HTR-8/SVneo (cell line): ENCODE results near the gene INSYN2A.

Experiments
- DNase-seq: peaks from one replicate; pipeline ENCODE4 v3.0.0; 2011; ENCODE audit warnings: low spot score, mixed read lengths; ENCODE audit not compliant: insufficient read length
- FAIRE-seq: peaks from 2 replicates; lab custom pipeline; 2011; peaks lifted over from hg19 to GRCh38; lab: Jason Lieb, UNC

INSYN2A gene

DNA sequence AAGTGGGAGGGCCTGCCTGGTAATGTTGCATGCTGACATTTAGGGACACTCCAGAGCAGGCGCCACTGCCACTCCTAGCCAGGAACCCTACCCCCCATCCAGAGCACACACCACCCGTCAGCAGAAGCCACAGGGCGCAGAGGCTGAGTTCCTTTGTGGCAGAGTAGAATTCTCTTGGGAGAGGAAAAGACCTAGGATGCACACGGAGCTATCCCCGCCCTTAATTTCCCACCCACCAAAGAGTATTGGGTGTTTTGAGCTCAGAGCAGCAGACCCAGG lies 702 bp upstream of the INSYN2A start:
- DNase-seq (no peak), FAIRE-seq (no peak)

DNA sequence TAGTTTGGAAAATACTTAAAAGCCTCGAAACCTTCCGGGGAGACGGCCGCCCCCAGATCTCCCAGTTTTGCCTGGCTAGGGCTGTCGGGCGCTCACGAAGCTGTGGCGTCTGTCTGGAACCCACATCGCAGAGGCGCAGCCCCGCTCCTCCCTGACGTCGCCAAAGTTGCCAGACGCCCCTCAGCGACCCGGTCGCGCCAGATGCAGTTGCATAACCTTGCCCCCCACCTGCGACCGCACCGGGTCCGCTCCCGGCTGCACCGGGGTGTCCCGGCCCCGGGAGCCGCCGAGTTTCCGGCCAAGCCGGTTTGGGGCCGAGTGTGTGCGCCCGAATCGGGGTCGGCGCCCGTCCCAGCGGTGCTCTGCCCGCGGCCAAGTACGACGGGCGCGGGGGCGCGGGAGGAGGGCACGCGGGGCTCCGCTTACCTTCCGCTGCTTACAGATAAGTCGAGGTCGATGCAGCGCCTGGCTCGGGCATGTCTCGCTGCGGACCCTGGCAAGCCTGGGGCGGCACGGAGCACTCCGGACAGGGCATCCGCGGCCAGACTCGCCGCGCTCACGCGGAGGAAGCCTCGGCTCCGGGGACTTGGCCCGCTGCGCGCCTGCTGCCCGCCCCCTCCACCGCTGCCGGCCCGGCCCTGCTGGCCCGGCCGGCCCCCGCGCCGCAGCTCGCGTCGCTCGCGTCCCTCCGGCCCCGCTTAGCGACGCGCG lies 665 bp downstream of the INSYN2A start:
- DNase-seq (no peak), FAIRE-seq (no peak)

DNA sequence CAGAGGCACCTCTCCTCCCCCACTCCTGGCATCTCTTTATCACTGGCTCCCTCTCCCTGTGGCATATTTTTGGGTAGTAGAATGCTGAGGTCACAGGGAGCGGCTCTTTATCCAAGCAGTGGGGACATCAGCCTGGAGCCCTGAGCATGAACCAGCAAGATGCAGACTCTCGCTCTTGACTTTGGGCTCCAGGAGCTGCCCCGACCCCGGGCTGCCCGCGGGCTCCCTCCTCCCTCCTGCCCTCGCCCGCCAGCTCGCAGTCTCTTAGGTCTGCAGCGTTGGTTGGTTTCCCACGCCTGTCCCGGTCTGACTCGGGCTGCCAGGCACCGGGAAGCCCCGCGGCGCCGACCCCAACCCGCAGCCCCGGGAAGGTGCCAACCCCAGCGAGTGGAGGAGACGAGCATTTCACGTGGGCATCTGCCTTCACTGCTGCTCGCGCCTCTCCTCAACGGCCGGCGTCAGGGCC lies 1.3 kb downstream of the INSYN2A start:
- FAIRE-seq (no peak), DNase-seq (no peak)

DNA sequence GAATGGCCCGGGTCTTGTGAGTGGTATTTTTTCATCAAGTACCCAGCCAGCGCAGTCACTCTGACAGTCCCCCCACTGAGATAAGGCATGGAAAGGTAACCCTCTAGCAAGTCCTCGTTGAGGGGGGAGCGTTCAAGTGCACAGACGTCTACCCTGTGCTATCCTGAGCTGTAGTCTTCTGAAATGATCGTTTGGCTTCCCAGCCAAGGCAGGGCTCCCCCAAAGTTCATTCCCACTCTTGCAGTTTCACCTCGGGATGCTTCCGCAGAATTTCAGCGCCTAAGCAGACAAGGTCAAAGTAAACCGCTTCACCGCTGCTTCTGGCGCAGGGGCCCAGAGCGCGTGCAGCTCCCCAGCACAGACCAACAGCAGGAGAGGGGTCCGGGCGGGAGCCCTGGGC lies 1.8 kb downstream of the INSYN2A start:
- FAIRE-seq (no peak), DNase-seq (no peak)

DNA sequence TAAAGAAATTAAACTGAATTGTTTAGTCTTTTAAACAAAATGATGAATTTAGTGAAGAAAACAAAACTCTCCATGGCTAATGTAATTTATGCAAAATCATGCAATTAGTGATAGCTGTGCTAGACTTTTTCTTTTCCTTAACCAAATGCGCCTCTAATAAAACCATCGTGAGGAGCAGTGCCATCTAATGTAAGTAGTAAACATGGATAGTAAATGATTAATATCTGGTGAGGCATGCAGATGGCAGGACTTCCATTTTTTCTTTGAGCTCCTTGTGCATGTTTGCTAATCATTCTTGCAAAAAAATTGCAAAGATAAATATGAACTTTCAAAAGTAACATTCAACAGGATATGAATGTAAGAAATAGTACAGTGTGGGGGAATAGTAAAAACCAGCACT lies 2.3 kb downstream of the INSYN2A start:
- no peak for DNase-seq
- no peak for FAIRE-seq

DNA sequence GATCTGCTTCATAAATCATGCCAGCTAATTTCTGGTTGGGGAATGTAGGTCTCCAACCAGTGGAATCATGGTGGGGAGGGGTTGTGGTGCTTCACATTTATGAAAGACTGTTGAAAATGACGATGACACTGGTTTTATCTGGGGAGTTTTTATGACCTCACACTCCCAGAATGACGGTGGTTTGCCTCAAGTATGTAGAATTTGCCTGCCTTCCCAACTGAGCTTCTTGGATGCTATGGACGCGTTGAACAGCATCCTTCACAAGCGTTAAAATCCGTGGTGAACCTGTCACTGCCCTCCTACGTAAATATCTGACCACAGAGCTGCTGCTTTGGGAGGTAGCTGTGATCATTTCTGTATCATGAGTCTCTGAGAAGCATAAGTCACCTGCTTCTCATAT lies 3.3 kb downstream of the INSYN2A start:
- DNase-seq = no peak
- FAIRE-seq = no peak

DNA sequence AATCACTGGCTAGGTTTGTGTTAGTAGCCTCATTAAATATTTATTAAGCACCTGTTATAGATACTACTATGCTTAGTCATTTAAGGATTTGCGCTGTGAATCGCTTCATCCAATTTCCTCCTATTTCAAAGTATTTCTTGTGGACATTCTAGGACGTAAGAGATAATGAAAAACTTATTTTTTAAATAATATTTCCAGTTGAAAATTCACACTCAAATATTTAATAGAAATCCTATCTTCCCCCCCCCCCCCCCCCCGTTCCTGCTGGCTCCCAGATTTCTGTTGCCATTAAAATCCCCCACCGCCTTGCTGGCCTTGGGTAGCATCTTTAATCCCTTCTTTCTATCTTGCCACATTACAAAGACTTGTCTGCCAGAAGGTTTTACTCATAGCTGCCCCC lies 6.0 kb downstream of the INSYN2A start:
- no peak for DNase-seq
- no peak for FAIRE-seq

DNA sequence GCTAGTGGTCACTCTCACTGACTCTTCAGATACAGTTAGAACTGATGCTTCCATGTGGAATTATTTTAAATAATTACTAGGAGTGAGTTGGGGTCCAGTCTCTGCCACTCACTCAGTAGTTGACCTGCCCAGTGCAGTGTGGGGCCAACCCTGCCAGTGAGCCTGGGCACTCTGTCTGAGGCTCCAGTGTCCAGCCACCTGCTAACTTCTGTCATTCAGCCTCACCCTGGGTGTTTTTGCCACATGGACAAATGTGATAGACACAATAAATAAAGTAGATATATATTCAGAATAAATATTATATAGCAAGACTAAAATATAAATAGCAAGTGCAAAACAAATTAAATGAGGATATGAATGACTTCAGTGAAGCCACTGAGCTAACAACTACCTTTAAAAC lies 7.2 kb downstream of the INSYN2A start:
- DNase-seq (no peak), FAIRE-seq (no peak)

DNA sequence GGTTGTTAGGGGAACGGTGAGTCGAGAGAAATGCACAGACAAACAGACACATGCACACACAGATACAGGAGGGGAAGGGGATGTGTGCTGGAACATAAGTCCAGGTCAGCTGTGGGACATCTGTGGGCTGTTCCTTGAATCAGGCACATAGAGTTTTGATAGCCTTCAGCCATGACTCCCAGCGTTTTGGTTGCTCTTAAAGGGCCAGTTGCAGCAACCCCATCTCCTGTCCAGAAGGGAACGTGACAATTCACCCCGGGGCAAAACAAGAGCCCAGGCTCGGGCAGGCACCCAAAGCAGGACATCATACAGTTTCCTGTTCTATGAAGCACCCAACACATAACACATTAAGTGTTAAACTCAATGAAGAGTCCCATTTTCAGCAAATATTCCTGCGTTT lies 9.6 kb downstream of the INSYN2A start:
- FAIRE-seq (no peak), DNase-seq (no peak)

DNA sequence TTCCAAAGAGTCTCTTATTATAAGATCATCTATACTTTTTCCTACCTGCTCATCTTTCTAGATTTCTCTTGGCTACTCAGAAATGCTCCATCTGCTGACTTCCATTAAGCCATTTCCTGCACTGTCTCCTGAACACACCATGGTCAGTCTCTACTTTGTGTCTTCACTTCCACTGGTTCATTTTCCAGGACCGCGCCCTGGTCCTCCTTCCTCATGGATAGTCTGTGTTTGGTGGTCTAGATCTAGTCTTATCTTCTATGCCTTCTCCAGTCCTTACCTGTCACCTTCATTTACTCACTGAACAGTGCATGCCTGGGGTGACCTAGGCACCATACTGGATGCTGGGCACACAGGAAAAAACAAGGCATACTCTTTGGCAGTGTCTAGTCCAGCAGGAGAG lies 11.8 kb downstream of the INSYN2A start:
- FAIRE-seq (no peak), DNase-seq (no peak)

DNA sequence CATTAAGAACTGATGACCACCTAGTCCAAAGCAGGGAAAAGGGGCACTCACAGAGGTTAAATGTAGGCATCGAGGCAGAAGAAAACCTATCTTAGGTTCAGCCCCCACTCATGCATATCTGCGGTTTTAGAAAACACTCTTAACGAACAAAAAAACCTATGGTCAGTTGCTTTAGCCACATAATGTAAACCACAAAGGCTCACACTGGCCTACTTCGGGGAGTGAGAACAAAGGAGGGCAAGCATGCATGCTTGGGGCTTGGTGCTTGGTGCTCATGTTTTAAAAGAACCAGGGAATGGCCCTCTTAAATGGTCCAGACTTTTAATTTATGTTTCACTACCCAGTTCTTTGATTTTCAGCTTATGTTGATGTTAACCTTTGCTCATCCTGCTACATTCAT lies 14.2 kb downstream of the INSYN2A start:
- FAIRE-seq = no peak

DNA sequence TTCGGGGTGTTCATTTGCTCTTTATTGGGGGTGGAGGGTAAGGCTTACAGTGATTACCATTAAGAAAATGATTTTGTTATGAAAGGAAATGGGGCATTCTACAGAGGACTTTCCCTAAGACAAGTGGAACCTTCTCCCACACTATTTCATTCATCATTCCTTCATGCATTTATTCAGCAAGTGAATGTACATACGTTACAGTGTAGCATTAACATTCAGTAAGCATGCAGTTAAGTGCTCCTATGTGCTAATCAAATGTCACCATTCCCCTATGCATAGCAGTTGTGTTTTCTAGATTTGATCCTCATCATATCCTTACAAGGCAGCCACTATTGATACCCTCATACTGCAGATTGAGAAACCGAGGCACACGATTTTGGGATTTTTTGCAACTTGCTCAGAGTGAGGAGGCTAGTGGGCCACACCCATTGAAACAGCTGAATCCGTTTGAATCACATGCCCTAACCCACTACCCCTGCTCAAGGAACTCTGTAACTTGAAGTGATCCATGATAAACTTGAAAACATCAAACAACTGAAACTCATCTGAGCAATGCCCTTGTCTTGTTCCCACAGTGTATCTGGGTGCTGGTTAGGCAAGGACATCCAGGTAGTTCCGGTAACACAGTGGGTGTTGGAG lies 16.7 kb downstream of the INSYN2A start:
- FAIRE-seq (no peak), DNase-seq (no peak)

More for the DNA sequence above, 14.2 kb downstream of the INSYN2A start:
- no peak for DNase-seq

DNA sequence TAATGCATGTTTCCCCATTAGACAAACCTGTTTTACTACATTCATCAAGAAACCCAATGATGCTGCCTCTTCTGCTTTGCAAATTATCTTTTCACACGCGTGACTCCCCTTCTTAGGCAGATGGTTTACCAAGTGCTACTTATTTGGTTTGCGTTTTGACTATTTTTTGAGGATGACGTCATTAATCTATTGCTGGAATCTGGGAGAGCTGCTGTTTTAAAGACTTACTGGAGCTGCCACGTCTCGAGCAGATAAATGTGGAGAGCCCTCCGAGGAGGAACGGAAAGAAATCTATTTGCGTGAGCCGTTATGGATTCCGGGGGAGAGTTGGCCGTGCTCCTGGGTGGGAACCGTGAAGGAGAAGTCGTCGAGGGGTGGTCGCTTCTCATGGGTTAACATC lies 19.7 kb downstream of the INSYN2A start:
- no peak for DNase-seq
- no peak for FAIRE-seq

DNA sequence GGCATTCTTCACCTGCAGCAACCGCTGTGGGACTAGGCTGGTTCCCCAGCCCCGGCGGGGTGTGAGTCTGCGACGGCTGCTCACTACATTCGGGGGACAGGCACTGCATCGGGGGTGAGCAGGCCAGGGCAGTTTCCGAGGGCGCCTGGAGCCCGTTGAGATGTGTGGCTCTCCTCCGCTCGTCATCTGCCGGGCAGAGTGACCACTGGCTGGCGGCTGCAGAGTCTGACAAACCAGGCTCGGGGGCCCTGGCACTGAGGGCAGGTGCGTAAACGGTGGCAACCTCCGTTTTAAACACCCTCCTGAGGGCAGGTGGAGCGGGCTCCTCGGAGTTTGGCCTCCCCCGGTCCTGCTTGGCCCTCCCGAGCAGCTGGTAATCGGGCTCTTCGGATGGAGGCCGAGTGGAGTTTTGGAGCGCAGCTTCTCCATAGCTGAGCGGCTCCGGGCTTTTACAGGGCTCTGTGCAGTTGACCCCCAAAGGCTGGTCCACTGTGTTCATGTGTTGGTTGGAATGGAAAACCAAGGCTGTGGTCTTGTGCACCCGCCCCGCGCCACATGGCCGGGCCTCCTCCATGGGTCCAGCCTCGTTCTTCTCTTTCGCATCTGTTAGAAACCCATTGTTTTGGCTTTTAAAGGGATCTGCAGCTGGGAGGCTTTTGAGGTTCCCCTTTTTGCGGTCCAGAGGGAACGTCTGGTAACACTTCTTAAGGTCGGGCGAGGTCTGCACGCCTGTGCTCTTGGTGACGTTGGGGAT lies 20.9 kb downstream of the INSYN2A start:
- DNase-seq (no peak), FAIRE-seq (no peak)

DNA sequence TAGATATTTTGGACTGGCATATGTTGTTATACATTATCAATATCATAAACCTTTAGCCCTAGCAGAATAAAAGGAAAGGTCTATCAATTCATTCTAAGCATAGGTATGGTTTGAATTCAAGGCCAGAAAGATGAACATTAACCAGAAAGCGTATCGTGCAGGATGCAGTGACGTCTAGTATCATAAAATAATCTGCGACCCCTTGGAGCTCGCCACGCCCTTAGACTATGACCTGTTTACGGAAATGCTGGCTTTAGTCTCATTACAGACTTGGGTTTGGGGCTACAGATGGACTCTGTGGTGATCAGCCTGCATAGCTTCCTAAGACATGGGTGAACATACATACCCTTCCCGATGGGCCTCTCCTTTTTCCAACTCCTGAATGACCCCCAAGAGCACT lies 21.5 kb downstream of the INSYN2A start:
- DNase-seq (no peak), FAIRE-seq (no peak)

DNA sequence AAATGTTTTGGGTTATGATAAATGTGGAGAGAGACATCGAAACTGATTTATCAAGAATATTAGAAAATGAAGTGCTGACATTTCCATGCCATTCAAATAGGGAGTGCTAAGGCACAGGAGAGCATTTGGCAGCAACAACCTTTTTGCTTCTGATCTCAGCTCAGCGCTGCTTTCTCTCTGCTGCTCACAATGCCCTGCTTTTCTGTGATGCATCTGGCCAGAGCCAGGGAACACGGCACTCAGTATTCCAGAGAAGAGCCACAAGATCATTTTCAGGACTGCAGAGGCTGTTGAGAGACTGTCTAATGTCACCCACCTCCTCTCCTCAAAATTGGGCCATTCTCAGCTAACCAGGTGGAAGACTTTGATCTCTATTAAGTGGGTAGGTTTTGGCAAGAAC lies 28.1 kb downstream of the INSYN2A start:
- DNase-seq (no peak), FAIRE-seq (no peak)

DNA sequence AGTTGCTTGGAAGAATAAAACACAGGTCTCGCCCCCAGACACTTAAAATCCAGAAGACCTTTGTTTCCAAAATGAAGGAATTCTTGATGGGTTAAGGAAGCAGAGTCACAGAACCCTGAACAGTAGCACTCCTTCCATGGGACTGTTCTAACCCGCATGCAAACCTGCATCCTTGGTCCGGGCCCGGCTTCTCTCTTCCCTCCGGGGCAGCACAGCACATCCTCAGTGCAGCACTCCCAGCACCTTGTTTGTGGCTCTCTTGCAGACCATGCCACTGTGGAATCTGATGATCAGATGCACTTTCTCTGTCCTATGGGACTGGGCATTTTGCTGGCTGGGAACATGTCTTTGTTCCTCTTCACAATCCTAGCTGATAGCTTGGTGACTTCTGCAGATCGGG lies 33.5 kb downstream of the INSYN2A start:
- DNase-seq (no peak), FAIRE-seq (no peak)

DNA sequence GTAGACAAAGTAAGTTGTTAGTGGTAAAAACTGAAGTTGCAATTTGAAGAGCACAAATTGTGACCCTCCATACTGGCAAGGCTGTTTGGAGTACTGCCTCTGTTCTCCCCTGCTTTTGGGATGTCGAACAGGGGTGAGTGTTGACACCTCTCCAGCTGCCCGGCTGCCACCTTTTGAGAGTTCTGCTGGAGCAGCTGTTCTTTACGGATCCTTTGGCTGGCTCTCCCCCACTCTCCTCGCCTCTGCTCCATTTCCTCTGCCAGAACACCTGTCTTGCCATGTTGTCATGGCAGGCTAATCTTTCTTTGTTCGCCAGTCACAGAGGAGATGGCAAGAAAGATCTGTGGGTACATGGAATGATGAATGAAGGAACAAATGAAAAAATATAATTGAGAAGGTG lies 34.9 kb downstream of the INSYN2A start:
- DNase-seq = no peak
- no peak for FAIRE-seq

DNA sequence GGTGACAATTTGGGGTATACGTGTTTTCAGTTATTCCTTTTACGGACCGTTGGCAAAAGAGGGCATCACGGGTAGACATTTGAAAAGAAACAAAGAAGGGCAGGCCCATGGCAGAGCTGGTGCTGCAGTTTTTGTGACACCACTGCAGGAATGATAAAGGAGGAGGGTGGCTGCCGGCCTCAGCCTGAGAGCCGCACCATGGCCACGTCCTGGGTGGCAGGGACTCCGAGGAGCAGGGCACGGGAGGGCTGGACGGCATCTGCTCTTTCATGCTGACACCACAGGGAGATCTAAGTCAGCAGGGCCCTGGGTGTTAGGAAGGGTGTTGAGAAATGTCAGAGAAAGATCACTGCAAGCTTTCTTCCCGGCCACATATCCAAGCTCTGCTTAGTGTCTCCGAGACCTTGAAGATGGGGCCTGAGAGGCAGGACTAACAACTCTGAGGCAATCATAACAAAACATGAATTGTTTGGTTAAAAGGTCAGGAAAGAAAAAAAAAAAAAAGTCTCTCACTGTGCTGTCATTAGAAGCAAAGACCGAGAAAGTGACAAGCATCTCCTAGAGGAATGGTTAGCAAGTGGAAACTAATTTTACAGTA lies 36.6 kb downstream of the INSYN2A start:
- no peak for DNase-seq
- no peak for FAIRE-seq

DNA sequence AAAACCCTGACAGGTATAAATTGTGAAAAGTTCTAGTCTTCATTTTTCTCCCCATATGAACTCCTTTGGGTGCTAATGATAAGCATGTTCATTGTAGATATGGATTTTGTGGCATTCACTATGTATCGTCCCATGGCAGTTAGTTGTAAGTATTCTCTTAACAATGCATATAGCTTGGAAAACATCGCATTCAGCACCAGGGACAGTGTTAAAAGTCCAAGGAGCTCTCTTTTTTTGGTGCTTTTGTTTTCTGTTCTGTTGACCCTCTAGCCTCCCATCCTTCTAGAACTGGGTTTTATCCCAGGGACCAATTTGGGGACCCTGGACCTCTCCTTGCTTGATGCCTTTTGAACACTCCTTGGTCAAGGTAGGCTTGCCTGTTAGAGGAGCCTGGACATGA lies 37.7 kb downstream of the INSYN2A start:
- no peak for FAIRE-seq
- no peak for DNase-seq

DNA sequence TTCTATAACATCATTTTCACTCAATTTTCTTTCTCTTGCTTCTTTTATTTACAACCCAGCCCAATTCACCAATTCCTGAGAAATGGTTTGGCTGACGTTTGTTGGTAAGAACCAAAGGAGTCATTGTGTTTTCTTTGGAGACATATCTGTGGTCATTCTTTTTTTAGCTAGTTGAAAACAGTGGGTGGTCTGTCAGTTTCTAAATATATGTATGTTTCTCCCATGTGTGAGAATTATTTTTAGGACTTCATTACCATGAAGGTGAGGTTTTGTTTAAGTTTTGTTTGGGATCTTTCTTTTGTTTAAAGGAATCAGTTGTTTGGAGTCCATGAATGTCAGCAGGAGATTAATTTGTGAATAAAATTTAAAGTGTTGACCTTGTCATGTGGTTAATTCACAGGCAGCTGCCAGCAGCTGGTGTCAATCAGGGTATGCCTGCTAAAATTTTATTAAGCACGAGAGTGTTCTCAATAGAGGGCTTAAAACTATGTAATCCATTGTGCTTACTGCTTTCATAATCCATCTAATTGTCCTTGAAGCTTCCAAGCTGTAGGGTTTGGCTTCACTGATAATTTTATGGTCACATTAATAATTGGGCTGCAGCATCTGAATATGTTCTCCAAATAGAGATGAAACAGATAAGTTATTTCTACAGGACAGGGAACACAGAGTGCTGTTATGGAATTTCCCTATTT lies 38.7 kb downstream of the INSYN2A start:
- FAIRE-seq = no peak
- no peak for DNase-seq
